Measurements from ENCODE around the gene SMARCAL1.

The SMARCAL1 gene

GRCh38 chr2:216370961-216371712 lies 41.1 kb upstream of the SMARCAL1 start (continued):
- TF ChIP-seq ELK4 (IDR thresholded peaks at IDR 0.05; ENCODE audit: borderline replicate concordance, low read depth, low read length) (no peak), ZNF350 (tag by site-specific recombination; IDR thresholded peaks at IDR 0.05) (no peak), ZNF157 (tag by site-specific recombination; IDR thresholded peaks at IDR 0.05) (no peak), BCL6B (tag by site-specific recombination; IDR thresholded peaks at IDR 0.05) (no peak), ZNF518A (tag by site-specific recombination; conservative IDR thresholded peaks at IDR 0.05; ENCODE audit: low read depth) (no peak), ZNF660 (tag by site-specific recombination; IDR thresholded peaks at IDR 0.05) (no peak), ZNF175 (tag by site-specific recombination; IDR thresholded peaks at IDR 0.05) (no peak), PRDM2 (tag by site-specific recombination; IDR thresholded peaks at IDR 0.05; ENCODE audit: borderline replicate concordance) (no peak), ZNF362 (tag by site-specific recombination; IDR thresholded peaks at IDR 0.05) (no peak), SP2 (tag by site-specific recombination; IDR thresholded peaks at IDR 0.05) (no peak), GLIS1 (tag by site-specific recombination; IDR thresholded peaks at IDR 0.05) (no peak), PRDM4 (tag by site-specific recombination; IDR thresholded peaks at IDR 0.05) (no peak), ZNF701 (tag by site-specific recombination; IDR thresholded peaks at IDR 0.05) (no peak), ZNF473 (tag by site-specific recombination; IDR thresholded peaks at IDR 0.05) (no peak), HOXA7 (CRISPR knock-in tag; IDR thresholded peaks at IDR 0.05; ENCODE audit: borderline replicate concordance) (no peak), HOXD13 (CRISPR knock-in tag; IDR thresholded peaks at IDR 0.05; ENCODE audit: borderline replicate concordance) (no peak), PRDM10 (tag by site-specific recombination; IDR thresholded peaks at IDR 0.05) (peak; percentile 71)

Data from HEK293 (cell line).